HepG2 (cell line): ENCODE measurements around the gene P2RY6. TPM values are rescaled to one million over a fixed set of nuclear protein-coding genes. Genes with fewer than 3 reads are reported as not detected.

Experiments used
- ATAC-seq: fragments of 200-7000 bp; cut with Tn5 transposase; 3 replicates; pipeline ENCODE4 v1.9.1; 2020; ENCODE audit warnings: mild to moderate bottlenecking, moderate library complexity
- BruUV-seq: library from RNA; stranded (reverse); fragments of 400-500 nt; replicated peaks from 2 replicates; lab custom pipeline; 2021; lab: Mats Ljungman, UMichigan
- CTCF ChIA-PET: fragments of 300-600 bp; formaldehyde crosslinking; extraction: SDS; loops from one replicate; lab custom pipeline; 2021; ENCODE audit warnings: low total read pairs, inconsistent platforms, low intra/inter-chr PET ratio; lab: Yijun Ruan, JAX
- POLR2A ChIA-PET: fragments of 350-600 bp; sonication (Branson Sonifier 250); formaldehyde crosslinking; loops from one replicate; lab custom pipeline; 2020; ENCODE audit warnings: antibody characterized with exemption, inconsistent platforms; lab: Yijun Ruan, JAX
- DNase-seq: peaks from one replicate; pipeline ENCODE4 v3.0.0-alpha.2; 2015; ENCODE audit warnings: low spot score
- FAIRE-seq: peaks from 3 replicates; lab custom pipeline; 2011; peaks lifted over from hg19 to GRCh38; lab: Jason Lieb, UNC
- H2AFZ ChIP-seq: one replicate; pipeline ENCODE4 v1.6.1; 2011; ENCODE audit warnings: low read length, inconsistent platforms
- H3K27ac ChIP-seq: fragments of 300-600 bp; 3 replicates; pipeline ENCODE4 v1.8.0; 2011; ENCODE audit warnings: mixed run types, mild to moderate bottlenecking, mixed read lengths, low read length, inconsistent platforms; ENCODE audit not compliant: insufficient read depth; ENCODE audit errors: extremely low read length
- H3K27me3 ChIP-seq, 2 experiments: fragments of 200-600 bp in 1 of 2; 2 replicates in 1 of 2; 3 replicates in 1 of 2; pipeline versions ENCODE4 v1.6.0 to v1.8.0; 2011; ENCODE audit warnings: low read length in 2 of 2, mild to moderate bottlenecking in 2 of 2, moderate library complexity in 2 of 2, inconsistent platforms in 1 of 2; ENCODE audit not compliant: insufficient read depth in 2 of 2, control insufficient read depth in 1 of 2
- H3K36me3 ChIP-seq, 2 experiments: fragments of 200-600 bp in 1 of 2; replicated peaks in 1 of 2; 2 replicates in 1 of 2; 3 replicates in 1 of 2; pipeline versions ENCODE4 v1.5.1 to v1.8.0; 2011; ENCODE audit warnings: low read length in 2 of 2, inconsistent platforms in 1 of 2; ENCODE audit not compliant: insufficient read depth in 2 of 2, control insufficient read depth in 1 of 2
- H3K4me1 ChIP-seq: 2 replicates; pipeline ENCODE4 v1.5.1; 2012; ENCODE audit warnings: low read length, inconsistent platforms; ENCODE audit not compliant: insufficient read depth
- H3K4me2 ChIP-seq: 2 replicates; pipeline ENCODE4 v1.6.0; 2011; ENCODE audit warnings: low read depth, low read length, inconsistent platforms
- H3K4me3 ChIP-seq, 3 experiments: fragments of 200-600 bp in 1 of 3; sonication (generic), shearing (Covaris generic) in 1 of 3; replicated peaks in 1 of 3; 2 replicates each; pipeline ENCODE4 v1.5.1; 2011 to 2016; ENCODE audit warnings: low read length in 3 of 3, inconsistent platforms in 2 of 3, low read depth in 2 of 3, mild to moderate bottlenecking in 2 of 3, control low read depth in 1 of 3, mixed read lengths in 1 of 3; ENCODE audit not compliant: insufficient read depth in 1 of 3
- H3K79me2 ChIP-seq: one replicate; pipeline ENCODE4 v1.6.1; 2011; ENCODE audit warnings: low read length, inconsistent platforms; ENCODE audit not compliant: insufficient read depth
- H3K9ac ChIP-seq: 2 replicates; pipeline ENCODE4 v1.6.0; 2011; ENCODE audit warnings: mild to moderate bottlenecking, low read depth, low read length, inconsistent platforms; ENCODE audit not compliant: insufficient read depth
- H3K9me3 ChIP-seq: 2 replicates; pipeline ENCODE4 v1.5.1; 2012; ENCODE audit warnings: mild to moderate bottlenecking, low read length
- H4K20me1 ChIP-seq: 2 replicates; pipeline ENCODE4 v1.6.0; 2011; ENCODE audit warnings: inconsistent platforms, mild to moderate bottlenecking, low read length, moderate library complexity; ENCODE audit not compliant: insufficient read depth
- AHR ChIP-seq: IDR thresholded peaks from 2 replicates; pipeline ENCODE4 v1.6.1; 2018; ENCODE audit warnings: missing genetic modification reagents, missing compliant biosample characterization
- ATM ChIP-seq: fragments of 450-650 bp; IDR thresholded peaks from 2 replicates; pipeline ENCODE4 v1.7.1; 2017; ENCODE audit warnings: mild to moderate bottlenecking, borderline replicate concordance
- EEA1 ChIP-seq: sonication (generic); formaldehyde crosslinking; IDR thresholded peaks from 2 replicates; pipeline ENCODE4 v1.5.1; 2020; ENCODE audit warnings: mild to moderate bottlenecking, missing genetic modification reagents, borderline replicate concordance
- EED ChIP-seq: sonication (generic); formaldehyde crosslinking; IDR thresholded peaks from 2 replicates; pipeline ENCODE4 v1.5.0; 2020; ENCODE audit warnings: mild to moderate bottlenecking, missing genetic modification reagents
- JUN ChIP-seq: sonication (generic); formaldehyde crosslinking; IDR thresholded peaks from 2 replicates; pipeline ENCODE4 v1.4.0; 2020; ENCODE audit warnings: mild to moderate bottlenecking, missing genetic modification reagents
- KDM4B ChIP-seq: sonication (generic); formaldehyde crosslinking; IDR thresholded peaks from 2 replicates; pipeline ENCODE4 v1.4.0; 2020; ENCODE audit warnings: missing genetic modification reagents
- KMT2A ChIP-seq: sonication (generic); formaldehyde crosslinking; IDR thresholded peaks from 2 replicates; pipeline ENCODE4 v1.4.0; 2020; ENCODE audit warnings: missing genetic modification reagents
- MBNL3 ChIP-seq: fragments of 250-450 bp; sonication (Bioruptor Pico); conservative IDR thresholded peaks from 2 replicates; pipeline ENCODE4 v1.8.0; 2022; ENCODE audit warnings: mild to moderate bottlenecking, inconsistent platforms
- MXI1 ChIP-seq: IDR thresholded peaks from 3 replicates; pipeline ENCODE4 v1.6.1; 2012; ENCODE audit warnings: low read depth, low read length, inconsistent platforms, borderline replicate concordance
- SIN3B ChIP-seq: fragments of 150-350 bp; IDR thresholded peaks from 2 replicates; pipeline ENCODE4 v1.6.1; 2014; ENCODE audit warnings: low read length
- SIX1 ChIP-seq: sonication (generic); formaldehyde crosslinking; IDR thresholded peaks from 2 replicates; pipeline ENCODE4 v1.4.0; 2020; ENCODE audit warnings: missing genetic modification reagents, borderline replicate concordance
- TCF12 ChIP-seq, 2 experiments: fragments of 450-650 bp in 1 of 2; sonication (generic) in 1 of 2; formaldehyde crosslinking in 1 of 2; IDR thresholded peaks; 2 replicates each; pipeline versions ENCODE4 v1.6.1 to v1.8.0; 2017 to 2022; ENCODE audit warnings: antibody characterized with exemption in 1 of 2, mild to moderate bottlenecking in 1 of 2, missing genetic modification reagents in 1 of 2, moderate library complexity in 1 of 2
- TEAD3 ChIP-seq: optimal IDR thresholded peaks from 2 replicates; pipeline ENCODE3; 2016; ENCODE audit warnings: borderline replicate concordance
- ZBTB7A ChIP-seq: sonication (generic); formaldehyde crosslinking; IDR thresholded peaks from 2 replicates; pipeline ENCODE4 v1.8.0; 2022; ENCODE audit warnings: mild to moderate bottlenecking, missing genetic modification reagents
- ZNF124 ChIP-seq: sonication (generic); formaldehyde crosslinking; IDR thresholded peaks from 2 replicates; pipeline ENCODE4 v1.4.0; 2020; ENCODE audit warnings: missing genetic modification reagents
- ZNF205 ChIP-seq: IDR thresholded peaks from 2 replicates; pipeline ENCODE4 v1.6.1; 2018; ENCODE audit warnings: missing biosample characterization, missing genetic modification reagents
- ZNF790 ChIP-seq: sonication (generic); formaldehyde crosslinking; IDR thresholded peaks from 2 replicates; pipeline ENCODE4 v1.8.0; 2022; ENCODE audit warnings: missing genetic modification reagents, mild to moderate bottlenecking, borderline replicate concordance
- WGBS: methylation state at CpG from one replicate; pipeline ENCODE4 v1.1.6; 2017; ENCODE audit warnings: low lambda C conversion rate; 5-methylcytosine and 5-hydroxymethylcytosine counted together
- in situ Hi-C: cut with HindIII; loops from 2 replicates; pipeline ENCODE4 v1.10.0; 2017; ENCODE audit warnings: low pct_unique_long_range_greater_than_20kb; ENCODE audit not compliant: extremely low pct_ligation_motif_present
- intact Hi-C: fragments of 100-400 bp; cut with micrococcal nuclease; formaldehyde crosslinking; loops from one replicate; pipeline ENCODE4 v1.10.0; 2022; ENCODE audit not compliant: unreplicated experiment
- polyA plus RNA-seq, 8 experiments: library from polyadenylated mRNA; depleted of rRNA in 3 of 8; stranded (reverse) in 7 of 8; unstranded in 1 of 8; fragments of >200 nt; fragmentation: Illumina TruSeq in 4 of 8; extraction: Trizol in 4 of 8; gene quantifications; 2 replicates each; pipeline versions ENCODE4 v1.2.1 to v1.2.3, GENCODE V29; 2011 to 2016; ENCODE audit warnings: low read depth in 4 of 8, missing spikeins in 1 of 8, mixed read lengths in 1 of 8; ENCODE audit not compliant: insufficient read depth in 1 of 8
- total RNA-seq, 5 experiments: library from RNA; depleted of rRNA; stranded (reverse); fragments of >200 nt; fragmentation: Illumina TruSeq; extraction: Trizol; gene quantifications; 2 replicates each; pipeline ENCODE4 v1.2.3, GENCODE V29; 2016; ENCODE audit warnings: low read depth in 1 of 5
- TF ChIP-seq, protein P1 (sequence below): sonication (generic); formaldehyde crosslinking; conservative IDR thresholded peaks from 2 replicates; pipeline ENCODE4 v1.8.0; 2022; ENCODE audit warnings: missing genetic modification reagents
- TF ChIP-seq, protein P2 (sequence below): IDR thresholded peaks from 2 replicates; pipeline ENCODE4 v1.6.1; 2012; ENCODE audit warnings: inconsistent platforms
- TF ChIP-seq, protein P3 (sequence below): sonication (generic); formaldehyde crosslinking; IDR thresholded peaks from 2 replicates; pipeline ENCODE4 v1.4.0; 2020; ENCODE audit warnings: missing genetic modification reagents
- TF ChIP-seq, protein P4 (sequence below): sonication (generic); formaldehyde crosslinking; conservative IDR thresholded peaks from 2 replicates; pipeline ENCODE4 v1.4.0; 2020; ENCODE audit warnings: missing genetic modification reagents

The P2RY6 gene
- total and polyA plus RNA-seq, 2 of the 13 experiments (the other 11 are each of a cell fraction or from before 2014, with no cell fraction given): 0.09 to 0.29 TPM

DNA sequence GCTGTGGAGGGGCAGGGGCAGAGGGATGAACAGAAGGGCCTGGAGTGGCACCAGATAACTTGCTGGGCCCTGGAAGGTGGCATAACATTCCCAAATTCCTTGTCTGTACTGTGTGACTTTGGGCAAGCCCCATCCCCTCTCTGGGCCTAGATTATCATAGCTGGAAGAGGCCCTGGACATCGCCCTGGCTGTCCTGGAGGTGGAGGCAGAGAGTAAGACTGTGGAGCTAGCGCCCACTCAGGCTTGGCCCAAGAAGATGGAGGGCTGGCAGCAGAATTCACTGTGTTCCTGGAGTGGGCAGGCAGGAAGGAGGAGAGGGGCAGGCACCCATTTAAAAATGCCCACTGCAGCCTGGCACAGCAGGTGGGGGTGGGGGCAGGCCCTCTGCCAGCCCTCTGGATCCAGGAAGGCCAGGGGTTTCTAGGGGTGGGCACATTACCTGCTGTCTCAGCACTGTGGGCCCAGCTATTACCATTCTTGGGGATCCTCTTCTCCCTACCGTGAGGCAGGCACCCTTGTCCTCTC, 58.5 kb downstream of the P2RY6 start:
- POLR2A ChIA-PET: interaction anchor here (1.0 to 10.1 kb wide), 5 partner anchors 8 to 23 kb away, joined by 3 to 205 read pairs (median 4); partner anchors contain the start of gene ARHGEF17
- TF ChIP-seq SIN3B (no peak), TCF12 (IDR thresholded peaks at IDR 0.05) (no peak), TCF12 (CRISPR knock-in tag; IDR thresholded peaks at IDR 0.05) (no peak), TEAD3 (CRISPR knock-in tag) (no peak), ZNF790 (CRISPR knock-in tag) (no peak), KMT2A (CRISPR knock-in tag) (no peak), MBNL3 (CRISPR knock-in tag) (no peak), ZBTB7A (CRISPR knock-in tag) (no peak), AHR (CRISPR knock-in tag) (no peak), ATM (no peak), MXI1 (no peak), KDM4B (CRISPR knock-in tag) (no peak), ZNF124 (CRISPR knock-in tag) (no peak), ZNF205 (CRISPR knock-in tag) (no peak), JUN (CRISPR knock-in tag) (no peak), SIX1 (CRISPR knock-in tag) (no peak), EEA1 (CRISPR knock-in tag) (no peak), EED (peak; percentile 77; the same call in 1 of the 2 replicates)
- TF ChIP-seq, protein P1, sequence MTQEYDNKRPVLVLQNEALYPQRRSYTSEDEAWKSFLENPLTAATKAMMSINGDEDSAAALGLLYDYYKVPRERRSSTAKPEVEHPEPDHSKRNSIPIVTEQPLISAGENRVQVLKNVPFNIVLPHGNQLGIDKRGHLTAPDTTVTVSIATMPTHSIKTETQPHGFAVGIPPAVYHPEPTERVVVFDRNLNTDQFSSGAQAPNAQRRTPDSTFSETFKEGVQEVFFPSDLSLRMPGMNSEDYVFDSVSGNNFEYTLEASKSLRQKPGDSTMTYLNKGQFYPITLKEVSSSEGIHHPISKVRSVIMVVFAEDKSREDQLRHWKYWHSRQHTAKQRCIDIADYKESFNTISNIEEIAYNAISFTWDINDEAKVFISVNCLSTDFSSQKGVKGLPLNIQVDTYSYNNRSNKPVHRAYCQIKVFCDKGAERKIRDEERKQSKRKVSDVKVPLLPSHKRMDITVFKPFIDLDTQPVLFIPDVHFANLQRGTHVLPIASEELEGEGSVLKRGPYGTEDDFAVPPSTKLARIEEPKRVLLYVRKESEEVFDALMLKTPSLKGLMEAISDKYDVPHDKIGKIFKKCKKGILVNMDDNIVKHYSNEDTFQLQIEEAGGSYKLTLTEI (CRISPR knock-in tag): no peak
- TF ChIP-seq, protein P2, sequence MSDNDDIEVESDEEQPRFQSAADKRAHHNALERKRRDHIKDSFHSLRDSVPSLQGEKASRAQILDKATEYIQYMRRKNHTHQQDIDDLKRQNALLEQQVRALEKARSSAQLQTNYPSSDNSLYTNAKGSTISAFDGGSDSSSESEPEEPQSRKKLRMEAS: peak; percentile 13; the same call in 1 of the 2 replicates
- TF ChIP-seq, protein P3, sequence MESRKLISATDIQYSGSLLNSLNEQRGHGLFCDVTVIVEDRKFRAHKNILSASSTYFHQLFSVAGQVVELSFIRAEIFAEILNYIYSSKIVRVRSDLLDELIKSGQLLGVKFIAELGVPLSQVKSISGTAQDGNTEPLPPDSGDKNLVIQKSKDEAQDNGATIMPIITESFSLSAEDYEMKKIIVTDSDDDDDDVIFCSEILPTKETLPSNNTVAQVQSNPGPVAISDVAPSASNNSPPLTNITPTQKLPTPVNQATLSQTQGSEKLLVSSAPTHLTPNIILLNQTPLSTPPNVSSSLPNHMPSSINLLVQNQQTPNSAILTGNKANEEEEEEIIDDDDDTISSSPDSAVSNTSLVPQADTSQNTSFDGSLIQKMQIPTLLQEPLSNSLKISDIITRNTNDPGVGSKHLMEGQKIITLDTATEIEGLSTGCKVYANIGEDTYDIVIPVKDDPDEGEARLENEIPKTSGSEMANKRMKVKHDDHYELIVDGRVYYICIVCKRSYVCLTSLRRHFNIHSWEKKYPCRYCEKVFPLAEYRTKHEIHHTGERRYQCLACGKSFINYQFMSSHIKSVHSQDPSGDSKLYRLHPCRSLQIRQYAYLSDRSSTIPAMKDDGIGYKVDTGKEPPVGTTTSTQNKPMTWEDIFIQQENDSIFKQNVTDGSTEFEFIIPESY: peak; percentile 82
- TF ChIP-seq, protein P4, sequence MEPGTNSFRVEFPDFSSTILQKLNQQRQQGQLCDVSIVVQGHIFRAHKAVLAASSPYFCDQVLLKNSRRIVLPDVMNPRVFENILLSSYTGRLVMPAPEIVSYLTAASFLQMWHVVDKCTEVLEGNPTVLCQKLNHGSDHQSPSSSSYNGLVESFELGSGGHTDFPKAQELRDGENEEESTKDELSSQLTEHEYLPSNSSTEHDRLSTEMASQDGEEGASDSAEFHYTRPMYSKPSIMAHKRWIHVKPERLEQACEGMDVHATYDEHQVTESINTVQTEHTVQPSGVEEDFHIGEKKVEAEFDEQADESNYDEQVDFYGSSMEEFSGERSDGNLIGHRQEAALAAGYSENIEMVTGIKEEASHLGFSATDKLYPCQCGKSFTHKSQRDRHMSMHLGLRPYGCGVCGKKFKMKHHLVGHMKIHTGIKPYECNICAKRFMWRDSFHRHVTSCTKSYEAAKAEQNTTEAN (CRISPR knock-in tag): no peak

More for the DNA sequence above, 58.5 kb downstream of the P2RY6 start:
- peaks cover 3 to 8% of the 10 kb centered on the region in 2 experiments; a peak in 3 of 5 replicates for H3K36me3 ChIP-seq
- peak overlapping the region; percentile 77 for H3K9ac ChIP-seq
- peak overlapping the region; percentile 11 to 63 (median 40); a peak in 3 of 6 replicates for H3K4me3 ChIP-seq
- no TSS peak for BruUV-seq
- peak overlapping the region; percentile 95 for H3K4me2 ChIP-seq
- DNase-seq: peak; percentile 48
- peaks cover 40% of the 10 kb centered on the region for H3K79me2 ChIP-seq
- WGBS: 29% methylated on average over 1 of the region's 3 CpGs
- no peaks in the 10 kb centered on the region for H3K9me3 ChIP-seq
- ATAC-seq: peak; percentile 53
- CTCF ChIA-PET: interaction anchor here (2.3 kb wide), 1 partner anchor 23 kb away, joined by 8 read pairs; the partner anchor contains the start of gene ARHGEF17
- H4K20me1 ChIP-seq: peaks cover 8% of the 10 kb centered on the region
- FAIRE-seq: peak; percentile 23
- H3K27me3 ChIP-seq: no peaks in the 10 kb centered on the region
- intact Hi-C loops: loop anchor here (1.0 kb wide), 1 partner anchor 23 kb away; no protein-coding TSS in a partner anchor
- peak overlapping the region; percentile 98 for H3K27ac ChIP-seq
- H2AFZ ChIP-seq: no peak overlapping the region
- H3K4me1 ChIP-seq: peaks cover 96% of the 10 kb centered on the region
- in situ Hi-C loops: no loop called here
